OCI-LY3 (cell line): ENCODE data around the gene ZNF530.

Experiments
- CTCF ChIP-seq: fragments of 200-600, 300-600 bp; sonication (generic); IDR thresholded peaks from 2 replicates; pipeline ENCODE4 v1.5.1; 2014; ENCODE audit warnings: antibody characterized with exemption, low read length, low read depth
- EZH2phosphoT487 ChIP-seq: fragments of 200-600 bp; shearing (Covaris generic); IDR thresholded peaks from 2 replicates; pipeline ENCODE4 v1.6.1; 2018; ENCODE audit warnings: antibody characterized with exemption, mixed run types, low read depth

GRCh38 chr19:57648331-57649003 lies 48.8 kb downstream of the ZNF530 start:
- no peak for TF ChIP-seq CTCF
- no peak for TF ChIP-seq EZH2phosphoT487
